ENCODE results near the gene IRF9.
A peak's percentile ranks its signal among the peaks of the same experiment; 100 is the strongest.

IRF9 gene

DNA sequence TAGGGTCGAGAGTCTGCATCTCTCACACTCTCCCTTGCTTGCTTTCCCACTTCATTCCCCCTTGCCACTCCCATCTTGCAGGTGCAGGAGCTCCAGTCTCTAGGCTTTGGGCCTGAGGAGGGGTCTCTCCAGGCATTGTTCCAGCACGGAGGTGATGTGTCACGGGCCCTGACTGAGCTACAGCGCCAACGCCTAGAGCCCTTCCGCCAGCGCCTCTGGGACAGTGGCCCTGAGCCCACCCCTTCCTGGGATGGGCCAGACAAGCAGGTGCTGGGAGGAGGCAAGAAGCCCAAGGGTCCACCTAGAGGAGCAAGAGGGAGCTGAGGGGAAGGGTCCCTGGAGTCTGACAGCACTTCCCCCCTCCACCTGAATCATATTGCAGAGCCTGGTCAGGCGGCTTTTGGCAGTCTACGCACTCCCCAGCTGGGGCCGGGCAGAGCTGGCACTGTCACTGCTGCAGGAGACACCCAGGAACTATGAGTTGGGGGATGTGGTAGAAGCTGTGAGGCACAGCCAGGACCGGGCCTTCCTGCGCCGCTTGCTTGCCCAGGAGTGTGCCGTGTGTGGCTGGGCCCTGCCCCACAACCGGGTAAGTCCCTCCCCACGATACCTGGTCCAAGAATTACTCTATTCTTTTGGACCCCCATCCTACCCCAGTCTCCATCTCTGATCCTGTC is 9.5 kb upstream of the IRF9 start:
- Histone ChIP-seq H3K9me3 (replicated peaks in 1 of 2; ENCODE audit: control insufficient read depth in 2 of 2, insufficient read depth in 1 of 2, low read depth in 1 of 2, low read length in 2 of 2) (no peaks in the 10 kb centered on the region), H3K36me3 (replicated peaks in 1 of 2; ENCODE audit: control insufficient read depth in 2 of 2, insufficient read depth in 2 of 2, low read length in 2 of 2) (peaks cover 45 to 72% of the 10 kb centered on the region in 2 donors), H2BK5ac (ENCODE audit: low read length) (no peak overlapping the region), H3K4me3 (ENCODE audit: low read length in 2 of 2) (no peak overlapping the region), H2BK120ac (ENCODE audit: low read depth, low read length) (no peak overlapping the region), H3K4ac (ENCODE audit: low read length) (no peak overlapping the region), H3K23ac (ENCODE audit: low read depth, low read length, poor library complexity) (no peak overlapping the region), H3K4me2 (ENCODE audit: insufficient read depth, low read length, poor library complexity, severe bottlenecking) (no peak overlapping the region), H3K14ac (ENCODE audit: low read length) (no peak overlapping the region), H3K4me1 (ENCODE audit: control insufficient read depth in 2 of 2, insufficient read depth in 1 of 2, low read depth in 1 of 2, low read length in 2 of 2) (peaks cover 4 to 5% of the 10 kb centered on the region in 2 donors), H3K27me3 (ENCODE audit: control insufficient read depth in 3 of 3, insufficient read depth in 3 of 3, low read depth in 1 of 3, low read length in 3 of 3) (no peaks in the 10 kb centered on the region), H4K91ac (ENCODE audit: low read depth, low read length, poor library complexity) (no peak overlapping the region), H2BK15ac (ENCODE audit: low read length) (no peak overlapping the region), H2AK5ac (ENCODE audit: low read depth, low read length) (no peak overlapping the region), H2AFZ (ENCODE audit: low read length) (no peak overlapping the region), H3K18ac (ENCODE audit: low read length) (no peak overlapping the region), H3K79me1 (ENCODE audit: low read depth, low read length) (peaks cover 13% of the 10 kb centered on the region), H2BK12ac (ENCODE audit: low read length) (no peak overlapping the region), H3K27ac (replicated peaks; ENCODE audit: low read length) (no peak overlapping the region), H4K8ac (ENCODE audit: low read depth, low read length) (no peak overlapping the region), H3K9ac (ENCODE audit: low read depth, low read length, poor library complexity) (no peak overlapping the region)
- WGBS, 2 donors (ENCODE audit: extremely low coverage in 2 of 2, insufficient read length in 2 of 2, insufficient replicate concordance in 1 of 2), result no CpG with 5 or more reads among the region's 16 CpGs
- no peak for DNase-seq (ENCODE audit: low spot score)

DNA sequence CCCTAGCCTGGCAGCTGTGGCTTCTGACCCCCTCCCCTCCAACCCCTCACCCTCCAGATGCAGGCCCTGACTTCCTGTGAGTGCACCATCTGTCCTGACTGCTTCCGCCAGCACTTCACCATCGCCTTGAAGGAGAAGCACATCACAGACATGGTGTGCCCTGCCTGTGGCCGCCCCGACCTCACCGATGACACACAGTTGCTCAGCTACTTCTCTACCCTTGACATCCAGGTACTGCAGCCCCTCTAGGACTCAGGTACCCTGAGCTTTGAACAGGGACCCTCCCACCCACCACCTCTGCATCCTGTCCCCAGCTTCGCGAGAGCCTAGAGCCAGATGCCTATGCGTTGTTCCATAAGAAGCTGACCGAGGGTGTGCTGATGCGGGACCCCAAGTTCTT is 6.0 kb upstream of the IRF9 start:
- H3K9ac ChIP-seq (ENCODE audit: low read depth, low read length, poor library complexity), result peak overlapping the region; percentile 79
- H3K18ac ChIP-seq (ENCODE audit: low read length), result no peak overlapping the region
- H2BK12ac ChIP-seq (ENCODE audit: low read length), result no peak overlapping the region
- no peak overlapping the region for H2AK5ac ChIP-seq (ENCODE audit: low read depth, low read length)
- H4K8ac ChIP-seq (ENCODE audit: low read depth, low read length), result no peak overlapping the region
- DNase-seq (ENCODE audit: low spot score), result no peak
- no peak overlapping the region for H2BK5ac ChIP-seq (ENCODE audit: low read length)
- H3K23ac ChIP-seq (ENCODE audit: low read depth, low read length, poor library complexity), result no peak overlapping the region
- no peaks in the 10 kb centered on the region for H3K9me3 ChIP-seq (replicated peaks in 1 of 2; ENCODE audit: control insufficient read depth in 2 of 2, insufficient read depth in 1 of 2, low read depth in 1 of 2, low read length in 2 of 2)
- no peaks in the 10 kb centered on the region for H3K4me1 ChIP-seq (ENCODE audit: control insufficient read depth in 2 of 2, insufficient read depth in 1 of 2, low read depth in 1 of 2, low read length in 2 of 2)
- H2BK120ac ChIP-seq (ENCODE audit: low read depth, low read length), result no peak overlapping the region
- no CpG with 5 or more reads among the region's 10 CpGs for WGBS, 2 donors (ENCODE audit: extremely low coverage in 2 of 2, insufficient read length in 2 of 2, insufficient replicate concordance in 1 of 2)
- H3K36me3 ChIP-seq (replicated peaks in 1 of 2; ENCODE audit: control insufficient read depth in 2 of 2, insufficient read depth in 2 of 2, low read length in 2 of 2), result peaks cover 53 to 84% of the 10 kb centered on the region in 2 donors
- H3K4ac ChIP-seq (ENCODE audit: low read length), result no peak overlapping the region
- H3K79me1 ChIP-seq (ENCODE audit: low read depth, low read length), result peaks cover 2% of the 10 kb centered on the region
- no peaks in the 10 kb centered on the region for H3K27me3 ChIP-seq (ENCODE audit: control insufficient read depth in 3 of 3, insufficient read depth in 3 of 3, low read depth in 1 of 3, low read length in 3 of 3)
- no peak overlapping the region for H3K4me3 ChIP-seq (ENCODE audit: low read length in 2 of 2)
- H3K27ac ChIP-seq (replicated peaks; ENCODE audit: low read length), result no peak overlapping the region
- H2AFZ ChIP-seq (ENCODE audit: low read length), result no peak overlapping the region
- no peak overlapping the region for H2BK15ac ChIP-seq (ENCODE audit: low read length)
- no peak overlapping the region for H3K14ac ChIP-seq (ENCODE audit: low read length)
- H4K91ac ChIP-seq (ENCODE audit: low read depth, low read length, poor library complexity), result no peak overlapping the region
- no peak overlapping the region for H3K4me2 ChIP-seq (ENCODE audit: insufficient read depth, low read length, poor library complexity, severe bottlenecking)

DNA sequence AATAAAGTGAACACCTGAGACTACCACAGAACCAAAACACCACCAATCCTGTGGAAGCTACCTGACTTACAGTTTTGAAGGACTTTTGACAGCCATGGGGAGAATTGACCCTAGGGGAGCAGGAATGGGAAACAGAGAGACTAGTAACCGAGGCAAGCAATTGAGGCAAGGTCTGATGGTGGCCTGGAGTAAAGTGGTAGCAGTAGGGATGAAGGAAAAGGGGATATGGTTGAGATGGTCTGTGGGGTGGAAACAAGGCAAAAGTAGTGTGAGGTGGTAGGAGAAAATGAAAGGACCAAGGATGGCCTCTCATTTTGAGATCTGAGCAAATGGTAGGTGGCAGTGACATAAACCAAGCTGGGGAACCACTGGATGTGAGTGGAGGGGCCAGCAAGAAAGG is 4.2 kb upstream of the IRF9 start:
- WGBS, 2 donors (ENCODE audit: extremely low coverage in 2 of 2, insufficient read length in 2 of 2, insufficient replicate concordance in 1 of 2), result no CpG with 5 or more reads among the region's 1 CpG
- no peak overlapping the region for H3K14ac ChIP-seq (ENCODE audit: low read length)
- no peak overlapping the region for H2BK5ac ChIP-seq (ENCODE audit: low read length)
- DNase-seq (ENCODE audit: low spot score), result no peak
- H2AFZ ChIP-seq (ENCODE audit: low read length), result no peak overlapping the region
- peaks cover 41 to 74% of the 10 kb centered on the region in 2 donors for H3K36me3 ChIP-seq (replicated peaks in 1 of 2; ENCODE audit: control insufficient read depth in 2 of 2, insufficient read depth in 2 of 2, low read length in 2 of 2)
- no peak overlapping the region for H2BK15ac ChIP-seq (ENCODE audit: low read length)
- H3K23ac ChIP-seq (ENCODE audit: low read depth, low read length, poor library complexity), result no peak overlapping the region
- H3K18ac ChIP-seq (ENCODE audit: low read length), result no peak overlapping the region
- H3K27me3 ChIP-seq (ENCODE audit: control insufficient read depth in 3 of 3, insufficient read depth in 3 of 3, low read depth in 1 of 3, low read length in 3 of 3), result no peaks in the 10 kb centered on the region
- H3K4me2 ChIP-seq (ENCODE audit: insufficient read depth, low read length, poor library complexity, severe bottlenecking), result no peak overlapping the region
- no peaks in the 10 kb centered on the region for H3K9me3 ChIP-seq (replicated peaks in 1 of 2; ENCODE audit: control insufficient read depth in 2 of 2, insufficient read depth in 1 of 2, low read depth in 1 of 2, low read length in 2 of 2)
- no peak overlapping the region for H3K4me3 ChIP-seq (ENCODE audit: low read length in 2 of 2)
- H3K4me1 ChIP-seq (ENCODE audit: control insufficient read depth in 2 of 2, insufficient read depth in 1 of 2, low read depth in 1 of 2, low read length in 2 of 2), result peaks cover 7 to 9% of the 10 kb centered on the region in 2 donors
- H3K27ac ChIP-seq (replicated peaks; ENCODE audit: low read length), result no peak overlapping the region
- H2BK120ac ChIP-seq (ENCODE audit: low read depth, low read length), result no peak overlapping the region
- H2BK12ac ChIP-seq (ENCODE audit: low read length), result no peak overlapping the region
- H4K91ac ChIP-seq (ENCODE audit: low read depth, low read length, poor library complexity), result no peak overlapping the region
- no peak overlapping the region for H2AK5ac ChIP-seq (ENCODE audit: low read depth, low read length)
- H3K9ac ChIP-seq (ENCODE audit: low read depth, low read length, poor library complexity), result no peak overlapping the region
- H4K8ac ChIP-seq (ENCODE audit: low read depth, low read length), result no peak overlapping the region
- H3K4ac ChIP-seq (ENCODE audit: low read length), result no peak overlapping the region
- no peaks in the 10 kb centered on the region for H3K79me1 ChIP-seq (ENCODE audit: low read depth, low read length)

DNA sequence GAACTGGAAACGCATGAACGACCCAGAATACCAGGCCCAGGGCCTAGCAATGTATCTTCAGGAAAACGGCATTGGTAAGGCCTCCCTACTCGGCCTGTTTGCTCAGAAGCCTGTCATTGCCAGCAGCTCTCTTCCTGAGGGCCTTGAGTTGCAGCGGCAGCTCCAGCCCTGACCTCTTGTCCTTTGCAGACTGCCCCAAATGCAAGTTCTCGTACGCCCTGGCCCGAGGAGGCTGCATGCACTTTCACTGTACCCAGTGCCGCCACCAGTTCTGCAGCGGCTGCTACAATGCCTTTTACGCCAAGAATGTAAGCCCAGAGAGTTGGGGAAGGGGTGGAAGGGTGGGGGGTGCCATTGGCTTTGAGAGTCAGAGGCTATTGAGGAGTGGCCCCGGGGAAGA is 3.7 kb upstream of the IRF9 start:
- H3K79me1 ChIP-seq (ENCODE audit: low read depth, low read length), result no peaks in the 10 kb centered on the region
- H3K14ac ChIP-seq (ENCODE audit: low read length), result no peak overlapping the region
- no peak overlapping the region for H3K27ac ChIP-seq (replicated peaks; ENCODE audit: low read length)
- WGBS, 2 donors (ENCODE audit: extremely low coverage in 2 of 2, insufficient read length in 2 of 2, insufficient replicate concordance in 1 of 2), result no CpG with 5 or more reads among the region's 12 CpGs
- H3K4me1 ChIP-seq (ENCODE audit: control insufficient read depth in 2 of 2, insufficient read depth in 1 of 2, low read depth in 1 of 2, low read length in 2 of 2), result peaks cover 7 to 13% of the 10 kb centered on the region in 2 donors
- H3K4ac ChIP-seq (ENCODE audit: low read length), result no peak overlapping the region
- peaks cover 42 to 70% of the 10 kb centered on the region in 2 donors for H3K36me3 ChIP-seq (replicated peaks in 1 of 2; ENCODE audit: control insufficient read depth in 2 of 2, insufficient read depth in 2 of 2, low read length in 2 of 2)
- no peaks in the 10 kb centered on the region for H3K9me3 ChIP-seq (replicated peaks in 1 of 2; ENCODE audit: control insufficient read depth in 2 of 2, insufficient read depth in 1 of 2, low read depth in 1 of 2, low read length in 2 of 2)
- H3K27me3 ChIP-seq (ENCODE audit: control insufficient read depth in 3 of 3, insufficient read depth in 3 of 3, low read depth in 1 of 3, low read length in 3 of 3), result no peaks in the 10 kb centered on the region
- H3K9ac ChIP-seq (ENCODE audit: low read depth, low read length, poor library complexity), result no peak overlapping the region
- no peak overlapping the region for H3K4me3 ChIP-seq (ENCODE audit: low read length in 2 of 2)
- H2BK5ac ChIP-seq (ENCODE audit: low read length), result no peak overlapping the region
- H2BK12ac ChIP-seq (ENCODE audit: low read length), result no peak overlapping the region
- no peak overlapping the region for H2AK5ac ChIP-seq (ENCODE audit: low read depth, low read length)
- no peak for DNase-seq (ENCODE audit: low spot score)
- H2BK120ac ChIP-seq (ENCODE audit: low read depth, low read length), result no peak overlapping the region
- no peak overlapping the region for H3K4me2 ChIP-seq (ENCODE audit: insufficient read depth, low read length, poor library complexity, severe bottlenecking)
- H2BK15ac ChIP-seq (ENCODE audit: low read length), result no peak overlapping the region
- H2AFZ ChIP-seq (ENCODE audit: low read length), result no peak overlapping the region
- no peak overlapping the region for H4K8ac ChIP-seq (ENCODE audit: low read depth, low read length)
- no peak overlapping the region for H3K18ac ChIP-seq (ENCODE audit: low read length)
- H3K23ac ChIP-seq (ENCODE audit: low read depth, low read length, poor library complexity), result no peak overlapping the region
- H4K91ac ChIP-seq (ENCODE audit: low read depth, low read length, poor library complexity), result no peak overlapping the region
